Measurements from ENCODE around the gene TBL1X.

DNA sequence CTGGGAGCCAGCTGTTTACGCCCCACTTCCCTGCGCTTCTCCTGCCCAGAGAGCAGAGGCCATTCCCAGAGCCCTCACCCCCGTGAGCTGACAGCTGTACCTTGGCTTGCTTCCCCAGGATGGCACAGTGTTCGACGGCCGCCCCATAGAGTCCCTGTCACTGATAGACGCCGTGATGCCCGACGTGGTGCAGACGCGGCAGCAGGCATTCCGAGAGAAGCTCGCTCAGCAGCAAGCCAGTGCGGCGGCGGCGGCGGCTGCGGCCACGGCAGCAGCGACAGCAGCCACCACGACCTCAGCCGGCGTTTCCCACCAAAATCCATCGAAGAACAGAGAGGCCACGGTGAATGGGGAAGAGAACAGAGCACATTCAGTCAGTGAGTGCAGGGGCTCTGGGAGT is 223.0 kb downstream of the TBL1X start:
- TF ChIP-seq, protein P1, sequence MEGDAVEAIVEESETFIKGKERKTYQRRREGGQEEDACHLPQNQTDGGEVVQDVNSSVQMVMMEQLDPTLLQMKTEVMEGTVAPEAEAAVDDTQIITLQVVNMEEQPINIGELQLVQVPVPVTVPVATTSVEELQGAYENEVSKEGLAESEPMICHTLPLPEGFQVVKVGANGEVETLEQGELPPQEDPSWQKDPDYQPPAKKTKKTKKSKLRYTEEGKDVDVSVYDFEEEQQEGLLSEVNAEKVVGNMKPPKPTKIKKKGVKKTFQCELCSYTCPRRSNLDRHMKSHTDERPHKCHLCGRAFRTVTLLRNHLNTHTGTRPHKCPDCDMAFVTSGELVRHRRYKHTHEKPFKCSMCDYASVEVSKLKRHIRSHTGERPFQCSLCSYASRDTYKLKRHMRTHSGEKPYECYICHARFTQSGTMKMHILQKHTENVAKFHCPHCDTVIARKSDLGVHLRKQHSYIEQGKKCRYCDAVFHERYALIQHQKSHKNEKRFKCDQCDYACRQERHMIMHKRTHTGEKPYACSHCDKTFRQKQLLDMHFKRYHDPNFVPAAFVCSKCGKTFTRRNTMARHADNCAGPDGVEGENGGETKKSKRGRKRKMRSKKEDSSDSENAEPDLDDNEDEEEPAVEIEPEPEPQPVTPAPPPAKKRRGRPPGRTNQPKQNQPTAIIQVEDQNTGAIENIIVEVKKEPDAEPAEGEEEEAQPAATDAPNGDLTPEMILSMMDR (IDR thresholded peaks at IDR 0.05): no peak
- no peak for TF ChIP-seq EZH2 (IDR thresholded peaks at IDR 0.05; ENCODE audit: borderline replicate concordance, insufficient read depth, low read depth, low read length, poor library complexity, severe bottlenecking)

All from B cell (primary cell).